Ovary (tissue), 3 donors: ENCODE measurements around the gene MMP24OS.

Source experiments
- CTCF ChIP-seq, 3 donors: fragments of 450-650 bp in 2 of 3; fragments of 200-600 bp in 1 of 3; IDR thresholded peaks; one replicate each; pipeline versions ENCODE4 v1.5.1 to v1.8.0; 2016 to 2022; ENCODE audit warnings: antibody characterized with exemption in 3 of 3, mild to moderate bottlenecking in 1 of 3
- POLR2A ChIP-seq: fragments of 450-650 bp; IDR thresholded peaks from one replicate; pipeline ENCODE4 v1.6.1; 2017; ENCODE audit warnings: antibody characterized with exemption, mild to moderate bottlenecking, moderate library complexity
- donor health status: DM: no; HTN: no; CAD: no.

GRCh38 chr20:35297740-35298139 is 19.8 kb upstream of the MMP24OS start:
- TF ChIP-seq CTCF (IDR thresholded peaks at IDR 0.05) (no peak), POLR2A (no peak)
